ENCODE results near the gene COL5A1.

- no peak for TF ChIP-seq CTCF (IDR thresholded peaks at IDR 0.05; ENCODE audit: borderline replicate concordance, extremely low read depth, low read length, poor library complexity, severe bottlenecking)
- no peak for TF ChIP-seq EZH2 (IDR thresholded peaks at IDR 0.05; ENCODE audit: borderline replicate concordance, low read depth, low read length, severe bottlenecking)
Measured at GRCh38 chr9:134629061-134629585, 12.5 kb upstream of the COL5A1 start.

Measured in DND-41 (cell line).